GM21717 (cell line): ENCODE data around the gene SLC6A13.
"Not testable (repeated sequence)": the region's sequence is repeated elsewhere in the genome, so short reads cannot be mapped to it uniquely, and the experiment has no call there.

Source experiments
- ATAC-seq: cut with Tn5 transposase; IDR thresholded peaks from one replicate; pipeline ENCODE4 v1.9.1; 2021; ENCODE audit warnings: mild to moderate bottlenecking, moderate library complexity; ENCODE audit not compliant: unreplicated experiment

The SLC6A13 gene

DNA sequence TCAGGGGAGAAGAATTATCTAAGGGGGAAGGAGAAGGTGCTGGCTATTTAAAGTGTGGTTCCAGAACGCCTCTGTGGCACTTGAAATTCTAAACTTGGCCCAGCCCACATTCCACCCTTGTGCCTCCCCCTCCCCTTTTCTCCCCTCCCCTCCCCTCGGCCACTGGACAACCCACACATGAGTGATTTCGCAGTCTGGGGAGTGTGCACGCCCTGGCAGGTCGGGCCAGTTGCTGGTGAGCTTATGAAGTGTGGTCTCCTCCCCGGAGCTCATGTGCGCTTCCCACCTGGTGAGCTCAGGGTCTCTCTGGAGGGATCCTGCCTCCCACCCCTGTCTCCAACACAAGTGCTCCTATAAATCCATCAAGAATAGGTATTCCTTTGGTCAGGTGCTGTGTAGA lies at the start of gene SLC6A13:
TSS of gene SLC6A13 (minus strand) at position 20 of the 400 bp plus-strand sequence. CDS start 2,784 bp downstream, outside the sequence.
- no peak for ATAC-seq

DNA sequence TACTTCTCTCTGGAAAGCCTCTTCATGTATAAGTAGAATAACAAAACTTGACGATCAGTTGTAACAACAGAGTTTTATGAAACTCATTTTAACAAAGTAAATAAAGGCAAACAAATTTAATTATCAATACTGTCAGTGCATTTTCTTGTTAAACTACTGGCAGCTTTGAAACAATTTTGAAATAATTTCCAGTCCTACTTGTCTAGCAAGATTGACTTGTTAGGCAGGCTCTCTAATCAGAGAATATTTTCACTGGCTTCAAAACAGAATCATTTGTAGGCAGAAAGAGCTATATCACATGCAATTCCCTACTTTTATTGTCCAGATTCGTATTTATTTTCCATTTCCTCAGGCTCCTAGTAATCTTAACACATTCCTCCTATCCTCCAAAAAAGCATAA lies 45.9 kb upstream of the SLC6A13 start:
- ATAC-seq: no peak

DNA sequence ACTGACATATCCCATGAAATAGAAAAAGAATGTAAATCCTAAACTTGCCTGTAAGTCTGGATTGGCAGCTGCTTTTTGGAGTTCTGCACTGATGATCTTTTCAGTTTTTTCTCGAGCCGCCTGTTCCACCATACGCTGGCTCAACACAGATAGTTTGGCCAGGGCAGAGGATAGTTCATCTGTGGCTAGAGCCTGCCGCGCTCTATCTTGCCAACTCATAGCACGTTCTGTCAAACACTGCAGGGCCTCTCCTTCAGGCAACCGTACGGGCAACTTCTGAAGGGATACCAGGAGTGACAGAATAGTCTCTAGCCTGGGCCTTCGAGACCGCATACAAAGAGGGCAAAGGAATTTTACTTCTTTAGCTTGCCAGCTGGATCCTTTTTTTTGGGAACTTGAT lies 44.8 kb upstream of the SLC6A13 start:
- ATAC-seq: no peak

DNA sequence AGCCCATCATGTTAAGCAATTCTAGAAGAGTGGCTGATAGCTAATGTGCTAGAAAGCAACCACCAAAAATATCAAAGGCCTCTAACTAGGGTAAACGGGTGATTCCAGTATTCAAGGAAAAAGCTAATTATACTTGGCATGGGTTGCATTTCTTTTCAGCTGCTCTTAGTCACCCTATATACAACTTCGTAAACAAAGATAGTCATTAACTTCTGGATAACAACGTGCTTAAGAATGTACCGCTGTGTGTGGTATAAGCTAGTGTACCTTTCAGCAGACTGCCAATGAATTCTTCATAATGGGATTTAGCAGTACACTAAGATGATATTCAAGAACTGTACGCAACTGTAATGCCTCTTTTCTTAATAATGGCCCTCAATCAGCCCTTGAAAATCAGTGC lies 42.2 kb upstream of the SLC6A13 start:
- no peak for ATAC-seq

DNA sequence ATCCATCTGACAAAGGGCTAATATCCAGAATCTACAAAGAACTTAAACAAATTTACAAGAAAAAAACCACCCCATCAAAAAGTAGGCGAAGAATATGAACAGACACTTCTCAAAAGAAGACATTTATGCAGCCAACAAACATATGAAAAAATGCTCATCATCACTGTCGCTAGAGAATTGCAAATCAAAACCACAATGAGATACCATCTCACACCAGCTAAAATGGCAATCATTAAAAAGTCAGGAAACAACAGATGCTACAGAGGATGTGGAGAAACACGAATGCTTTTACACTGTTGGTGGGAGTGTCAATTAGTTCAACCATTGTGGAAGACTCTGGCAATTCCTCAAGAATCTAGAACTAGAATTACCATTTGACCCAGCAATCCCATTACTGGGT lies 40.1 kb upstream of the SLC6A13 start:
- not testable (repeated sequence) for ATAC-seq

DNA sequence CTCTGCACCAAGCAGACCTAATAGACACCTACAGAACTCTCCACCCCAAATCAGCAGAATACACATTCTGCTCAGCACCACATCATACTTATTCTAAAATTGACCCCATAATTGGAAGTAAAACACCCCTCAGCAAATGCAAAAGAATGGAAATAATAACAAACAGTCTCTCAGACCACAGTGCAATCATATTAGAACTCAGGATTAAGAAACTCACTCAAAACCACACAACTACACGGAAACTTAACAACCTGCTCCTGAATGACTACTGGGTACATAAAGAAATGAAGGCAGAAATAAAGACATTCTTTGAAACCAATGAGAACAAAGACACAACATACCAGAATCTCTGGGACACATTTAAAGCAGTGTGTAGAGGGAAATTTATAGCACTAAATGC lies 37.5 kb upstream of the SLC6A13 start:
- ATAC-seq: not testable (repeated sequence)

DNA sequence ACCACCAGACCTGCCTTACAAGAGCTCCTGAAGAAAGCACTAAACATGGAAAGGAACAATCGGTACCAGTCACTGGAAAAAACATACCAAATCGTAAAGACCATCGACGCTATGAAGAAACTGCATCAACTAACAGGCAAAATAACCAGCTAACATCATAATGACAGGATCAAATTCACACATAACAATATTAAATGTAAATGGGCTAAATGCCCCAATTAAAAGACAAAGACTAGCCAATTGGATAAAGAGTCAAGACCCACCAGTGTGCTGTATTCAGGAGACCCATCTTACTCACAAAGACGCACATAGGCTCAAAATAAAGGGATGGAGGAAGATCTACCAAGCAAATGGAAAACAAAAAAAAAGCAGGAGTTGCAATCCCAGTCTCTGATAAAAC lies 36.9 kb upstream of the SLC6A13 start:
- not testable (repeated sequence) for ATAC-seq

DNA sequence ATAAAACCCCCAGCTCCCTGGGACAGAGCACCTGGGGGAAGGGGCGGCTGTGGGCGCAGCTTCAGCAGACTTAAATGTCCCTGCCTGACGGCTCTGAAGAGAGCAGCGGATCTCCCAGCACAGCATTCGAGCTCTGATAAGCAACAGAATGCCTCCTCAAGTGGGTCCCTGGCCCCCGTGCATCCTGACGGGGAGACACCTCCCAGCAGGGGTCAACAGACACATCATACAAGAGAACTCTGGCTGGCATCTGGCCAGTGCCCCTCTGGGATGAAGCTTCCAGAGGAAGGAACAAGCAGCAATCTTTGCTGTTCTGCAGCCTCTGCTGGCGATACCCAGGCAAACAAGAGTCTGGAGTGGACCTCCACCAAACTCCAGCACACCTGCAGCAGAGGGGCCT lies 35.4 kb upstream of the SLC6A13 start:
- not testable (repeated sequence) for ATAC-seq

DNA sequence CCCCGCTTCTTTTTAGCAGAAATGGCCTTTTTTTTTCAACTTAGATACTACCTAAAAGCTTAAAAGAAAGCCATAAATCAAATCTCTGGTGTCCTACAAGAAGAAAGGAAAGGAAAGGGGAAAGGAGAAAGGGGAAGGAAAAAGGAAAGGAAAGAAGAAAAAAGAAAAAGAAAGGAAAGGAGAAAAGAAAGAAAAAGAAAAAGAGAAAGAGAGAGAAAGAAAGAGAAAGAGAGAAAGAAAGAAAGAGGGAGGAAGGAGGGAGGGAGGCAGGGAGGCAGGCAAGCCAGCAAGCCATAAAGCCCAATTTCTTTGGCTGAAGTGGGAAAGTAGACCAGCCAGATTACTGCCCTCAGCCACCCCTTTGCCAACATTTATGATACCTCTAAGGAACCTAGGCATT lies 32.5 kb upstream of the SLC6A13 start:
- ATAC-seq: no peak

DNA sequence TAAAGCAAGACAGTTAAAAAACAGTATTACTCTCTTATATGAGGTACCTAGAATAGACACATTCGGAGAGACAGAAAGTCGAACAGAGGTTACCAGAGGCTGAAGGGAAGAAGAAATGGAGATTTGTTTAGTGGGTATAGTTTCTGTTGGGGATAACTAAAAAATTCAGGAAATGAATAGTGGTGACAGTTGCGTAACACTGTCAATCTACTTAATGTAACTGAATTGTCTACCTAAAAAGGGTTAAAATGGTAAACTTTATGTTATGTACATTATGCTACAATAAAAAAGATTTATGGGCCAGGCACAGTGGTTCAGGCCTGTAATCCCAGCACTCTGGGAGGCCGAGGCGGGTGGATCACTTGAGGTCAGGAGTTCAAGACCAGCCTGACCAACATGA lies 30.6 kb upstream of the SLC6A13 start:
- ATAC-seq: no peak

DNA sequence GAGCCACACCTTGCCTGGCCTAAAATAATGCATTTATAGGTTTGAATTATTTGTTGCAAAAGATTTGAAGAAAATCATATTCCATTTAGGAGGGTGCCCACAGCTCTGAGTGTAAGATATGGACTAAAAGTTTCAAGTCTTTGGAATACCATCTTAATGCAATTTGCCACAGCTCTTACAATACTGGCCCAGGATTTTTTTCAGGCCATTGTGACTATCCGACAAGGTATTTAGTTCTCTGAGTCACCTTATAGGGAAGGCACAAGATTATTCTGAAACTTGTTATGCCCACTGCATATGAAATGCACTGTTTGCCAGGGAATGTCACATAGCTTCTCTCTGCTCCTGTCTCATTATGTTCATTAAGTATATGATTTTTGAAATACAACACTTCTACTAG lies 29.6 kb upstream of the SLC6A13 start:
- ATAC-seq: no peak

DNA sequence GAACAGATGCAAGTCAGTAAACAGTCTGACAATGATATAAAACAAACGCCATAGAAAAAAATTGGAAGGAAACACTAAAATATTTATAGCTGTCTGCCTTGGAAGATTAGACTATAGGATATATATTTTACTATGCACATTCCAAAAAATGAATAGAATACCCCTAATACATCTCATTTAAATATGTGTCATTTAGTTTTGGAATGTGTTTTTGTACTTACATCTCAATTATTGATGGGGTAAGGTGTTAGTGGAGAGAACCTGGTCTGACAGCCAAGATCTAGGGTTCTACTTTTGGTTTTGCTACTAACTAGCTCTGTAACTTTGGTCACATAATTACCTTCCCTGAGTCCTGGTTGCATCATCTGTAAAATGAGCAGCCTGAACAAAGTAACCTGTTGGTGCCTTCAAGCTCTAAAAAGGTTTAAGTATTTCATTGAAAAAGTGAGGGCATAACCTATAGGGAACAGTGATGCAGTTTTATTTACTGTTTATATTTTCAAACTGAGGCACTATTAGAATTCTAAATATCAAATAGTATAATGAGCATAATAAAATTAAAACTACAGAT lies 28.6 kb upstream of the SLC6A13 start:
- ATAC-seq: no peak

DNA sequence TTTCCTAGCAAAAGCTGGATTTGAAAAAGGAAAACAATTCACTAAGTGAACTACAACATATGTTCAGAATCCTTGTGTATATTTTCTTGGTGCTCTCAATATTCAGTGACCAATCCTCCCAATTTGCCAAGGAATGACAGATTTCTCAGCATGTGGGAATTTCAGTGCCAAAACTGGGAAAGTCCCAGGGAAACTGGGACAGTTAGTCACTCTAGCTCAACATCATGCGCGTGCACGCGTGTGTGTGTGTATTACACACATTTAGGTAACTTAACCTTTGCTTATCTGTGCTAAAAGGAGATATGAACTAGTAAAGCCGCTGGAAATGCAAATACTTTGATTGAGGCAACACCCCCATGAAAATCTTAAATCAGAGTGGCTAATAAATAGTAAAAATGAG lies 26.1 kb upstream of the SLC6A13 start:
- ATAC-seq: no peak

DNA sequence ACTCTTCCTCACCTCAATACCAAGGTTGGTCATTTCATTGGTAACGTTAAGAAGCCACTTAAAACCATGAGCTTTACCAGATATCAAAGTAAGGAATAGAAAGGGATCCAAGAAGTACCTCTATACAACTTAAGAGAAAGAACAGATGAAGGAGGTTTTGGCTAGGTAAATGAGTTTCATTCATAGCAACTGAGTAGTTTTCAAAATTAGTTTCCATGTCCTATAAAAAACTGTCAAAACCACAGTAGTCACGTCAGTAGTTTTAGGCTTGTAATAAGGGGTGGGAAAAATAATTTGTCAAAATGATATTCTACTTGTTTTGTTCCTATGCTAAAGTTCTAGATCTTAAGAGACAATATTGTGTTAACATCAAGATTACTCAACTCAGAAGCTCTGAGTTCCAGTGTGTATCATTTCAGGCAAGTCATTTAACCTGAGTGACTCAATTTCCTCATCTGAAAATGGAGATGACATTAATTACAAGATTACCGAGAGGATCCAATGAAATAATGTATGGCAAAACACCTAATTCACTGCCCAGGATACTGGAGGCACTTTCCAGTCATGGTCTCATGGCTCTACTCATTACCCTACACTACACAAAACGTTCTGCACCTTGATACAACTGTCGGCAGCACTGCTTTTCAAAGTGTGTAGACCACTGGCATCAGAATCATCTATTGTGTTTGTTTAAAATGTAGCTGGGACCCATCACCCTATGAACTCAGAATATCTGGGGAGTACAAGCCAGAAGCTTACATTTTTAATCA lies 24.1 kb upstream of the SLC6A13 start:
- no peak for ATAC-seq

DNA sequence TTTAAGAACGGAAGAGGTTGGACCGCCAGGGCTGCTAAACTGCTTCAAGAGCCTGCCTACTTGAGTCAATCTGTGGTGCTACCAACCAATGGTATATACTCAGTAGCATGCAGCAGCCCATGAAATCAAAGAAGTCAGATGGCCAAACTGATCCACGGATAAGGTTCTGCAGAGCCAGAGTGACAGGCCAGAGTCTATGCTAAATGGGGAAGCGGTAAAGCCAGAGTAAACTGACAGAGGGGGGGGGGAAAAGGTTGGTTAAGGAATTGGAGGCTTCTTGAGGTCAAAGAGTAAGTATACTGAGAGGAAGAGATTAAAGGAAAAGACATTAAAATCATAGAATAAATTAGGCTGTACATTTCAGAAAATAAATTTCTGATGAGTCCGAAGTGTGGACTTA lies 15.4 kb upstream of the SLC6A13 start:
- no peak for ATAC-seq

DNA sequence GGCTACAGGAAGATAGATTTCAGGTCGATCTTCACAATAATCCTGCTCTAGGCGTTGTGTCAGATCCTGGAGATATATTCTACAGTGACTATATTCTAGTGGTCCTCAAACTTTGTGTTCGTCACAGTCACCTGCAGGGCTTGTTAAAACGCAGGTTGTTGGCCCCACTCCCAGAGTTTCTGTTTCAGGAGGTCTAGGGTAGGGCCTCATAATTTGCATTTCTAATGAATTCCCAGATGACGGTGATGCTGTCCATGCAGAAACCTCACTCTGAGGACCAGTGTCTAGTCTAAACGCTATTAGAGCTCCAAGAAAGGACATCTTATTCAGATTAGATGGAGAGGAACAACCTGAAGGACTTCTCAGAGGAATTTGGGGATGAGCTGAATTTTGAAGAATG lies 13.2 kb upstream of the SLC6A13 start:
- no peak for ATAC-seq

DNA sequence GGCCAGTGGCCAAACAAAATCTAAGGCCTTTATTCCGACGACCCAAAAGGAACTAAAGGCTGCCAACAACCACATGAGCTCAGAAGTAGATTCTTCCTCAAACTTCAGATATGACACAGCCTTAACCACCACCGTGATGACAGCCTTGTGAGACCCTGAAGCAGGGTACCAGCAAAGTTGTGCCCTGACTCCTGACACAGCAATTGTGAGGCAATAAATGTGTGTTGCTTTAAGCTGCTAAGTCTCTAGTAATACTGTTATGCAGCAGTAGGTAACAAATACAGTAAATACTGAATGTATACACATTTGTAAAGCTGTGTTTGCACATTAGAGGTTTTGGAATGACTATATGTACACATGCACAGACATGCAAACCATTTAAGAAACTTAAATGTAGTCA lies 10.7 kb upstream of the SLC6A13 start:
- no peak for ATAC-seq

DNA sequence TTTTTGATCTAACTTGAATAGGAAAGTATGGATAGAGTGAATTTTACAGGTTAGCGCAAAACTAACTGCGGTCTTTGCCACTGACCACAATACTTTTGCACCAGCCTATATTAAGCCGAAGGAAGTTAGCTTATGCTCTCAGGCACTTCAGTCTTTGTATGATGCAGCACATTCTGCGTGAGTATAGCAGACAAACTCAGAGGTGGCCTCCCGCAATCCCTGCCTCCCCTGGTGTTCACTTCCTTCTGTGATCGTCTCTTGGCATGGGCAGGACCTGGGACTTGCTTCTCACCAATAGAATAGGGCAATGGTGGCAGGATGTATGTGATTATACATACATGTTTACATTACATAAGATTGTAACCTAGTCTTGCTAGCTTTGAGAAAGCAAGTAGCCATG lies 10.3 kb upstream of the SLC6A13 start:
- ATAC-seq: no peak

DNA sequence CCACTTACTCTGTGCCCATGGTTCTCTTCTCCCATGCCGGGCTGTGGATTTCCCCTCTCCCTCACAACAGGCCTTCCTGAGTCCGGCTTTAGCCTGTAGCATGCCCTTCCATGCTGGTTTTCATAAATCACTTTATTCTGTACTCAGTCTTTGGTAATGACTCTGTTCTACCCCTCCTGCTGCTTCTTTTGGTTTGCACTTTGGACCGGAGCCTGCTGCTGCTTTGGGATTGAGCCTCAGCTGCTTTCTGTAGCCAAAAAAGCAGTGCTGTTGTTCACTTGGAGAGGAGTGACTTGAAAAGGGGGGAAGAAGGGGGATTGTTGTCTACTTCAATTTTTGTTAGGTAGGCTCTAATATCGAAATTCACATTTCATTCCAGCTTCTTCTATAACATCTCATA lies 8.5 kb upstream of the SLC6A13 start:
- ATAC-seq: no peak

DNA sequence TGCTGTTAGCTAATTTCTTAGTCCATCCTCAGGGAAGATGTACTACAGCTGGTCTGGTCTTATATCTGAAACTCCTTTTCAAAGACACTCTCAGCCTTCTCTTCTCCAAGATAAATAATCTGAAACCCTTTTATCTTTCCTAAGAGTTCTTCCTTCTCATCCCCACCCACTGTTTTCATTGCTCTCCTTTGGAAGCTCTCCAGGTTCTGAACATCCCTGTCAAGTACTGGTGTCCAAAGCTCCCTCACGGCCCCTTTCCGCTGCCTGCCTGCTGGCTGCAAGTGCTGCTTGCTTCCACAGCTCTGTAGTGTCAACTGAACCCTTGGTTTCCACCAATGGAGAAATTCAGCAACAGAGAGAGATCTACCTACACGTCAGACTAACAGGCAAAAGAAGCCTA lies 6.6 kb upstream of the SLC6A13 start:
- no peak for ATAC-seq

DNA sequence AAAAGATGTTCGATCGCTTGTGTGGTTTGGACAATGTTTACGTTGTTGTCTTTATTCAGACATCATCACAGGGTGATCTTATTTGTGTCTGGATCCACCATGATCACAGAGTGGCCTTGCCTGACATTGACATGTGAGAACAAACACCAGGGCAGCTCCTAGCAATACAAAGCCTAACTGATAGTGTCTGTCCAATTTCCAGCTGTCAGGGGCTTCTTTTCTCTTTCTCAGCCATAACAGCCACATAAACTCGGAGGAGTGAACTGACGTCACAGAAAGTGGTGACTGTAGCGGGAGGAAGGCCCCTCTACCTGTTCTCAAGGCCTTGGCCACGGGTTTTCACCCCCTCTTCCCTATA lies 5.8 kb upstream of the SLC6A13 start:
- no peak for ATAC-seq

DNA sequence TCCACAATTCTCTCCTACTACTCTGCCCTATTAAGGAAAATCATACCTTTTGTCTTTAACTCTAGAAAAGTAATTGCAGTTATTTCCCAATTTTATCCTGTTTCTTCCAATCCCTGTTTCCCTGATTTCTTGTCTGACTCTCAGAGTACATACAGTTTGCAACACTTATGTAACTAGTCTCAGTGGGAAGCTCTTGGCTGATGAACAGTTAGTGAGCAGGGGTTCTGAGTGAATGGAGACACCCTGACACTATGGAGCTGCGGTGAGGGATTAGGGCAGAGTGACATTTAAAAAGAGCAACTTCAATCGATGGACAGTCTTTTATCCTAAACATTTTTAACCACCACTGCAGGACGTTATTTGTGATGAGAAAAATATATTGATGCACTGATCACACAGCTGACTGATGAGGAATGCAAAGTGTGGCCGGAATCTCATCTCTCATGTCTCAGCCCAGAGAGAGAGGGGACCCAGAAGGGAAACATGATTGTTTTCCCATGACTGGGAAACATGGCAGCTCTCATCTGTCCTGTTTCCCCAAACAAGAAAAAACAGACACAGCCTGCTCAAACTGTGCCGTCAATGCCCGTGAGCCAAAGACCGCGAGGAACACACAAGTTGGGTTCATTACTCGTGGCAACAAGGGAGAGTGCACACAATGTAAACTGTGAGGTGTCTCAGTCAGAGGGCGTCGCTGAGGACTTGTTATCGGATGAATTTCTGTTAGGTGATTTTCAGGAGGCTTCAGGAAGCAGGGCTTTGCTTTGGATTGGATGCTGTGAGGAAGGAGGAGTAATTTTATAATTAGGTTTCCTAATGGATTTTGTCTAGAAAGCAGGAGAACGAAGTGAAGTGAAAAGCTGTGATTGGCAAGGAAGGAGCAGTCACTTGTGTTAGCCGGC lies 5.2 kb upstream of the SLC6A13 start:
- ATAC-seq: no peak
